NCI-H774 (cell line): Measurements from ENCODE around the gene DPP9.

Experiments used
- DNase-seq: peaks from one replicate; lab custom pipeline; 2025; lab: John Stamatoyannopoulos, UW

Gene DPP9

GRCh38 chr19:4654437-4655361, 68.9 kb downstream of the DPP9 start:
- DNase-seq, result no peak

GRCh38 chr19:4653793-4654436, 69.7 kb downstream of the DPP9 start:
- DNase-seq, result no peak

GRCh38 chr19:4652075-4652474, 71.6 kb downstream of the DPP9 start:
- DNase-seq, result no peak

GRCh38 chr19:4650159-4650558, 73.5 kb downstream of the DPP9 start:
- DNase-seq, result no peak

GRCh38 chr19:4649392-4650047, 74.1 kb downstream of the DPP9 start:
- no peak for DNase-seq

- no peak for DNase-seq
Observed at GRCh38 chr19:4647676-4648644, 75.7 kb downstream of the DPP9 start.

- DNase-seq, result no peak
Observed at GRCh38 chr19:4645718-4646117, 77.9 kb downstream of the DPP9 start.

- DNase-seq, result no peak
Observed at GRCh38 chr19:4642625-4643024, 81.0 kb downstream of the DPP9 start.

- no peak for DNase-seq
Observed at GRCh38 chr19:4641132-4641531, 82.5 kb downstream of the DPP9 start.

- no peak for DNase-seq
Observed at GRCh38 chr19:4640247-4641000, 83.2 kb downstream of the DPP9 start.

- DNase-seq, result no peak
Observed at GRCh38 chr19:4639531-4640246, 84.0 kb downstream of the DPP9 start.

GRCh38 chr19:4638828-4639530, 84.7 kb downstream of the DPP9 start, which contains the start of gene TNFAIP8L1:
TSS of gene TNFAIP8L1 (plus strand) at chr19:4639516. CDS start at chr19:4651870, 12,354 bp downstream.
- peak; percentile 92 for DNase-seq

GRCh38 chr19:4638317-4638716, 85.3 kb downstream of the DPP9 start:
- no peak for DNase-seq

- DNase-seq, result no peak
Observed at GRCh38 chr19:4636761-4637160, 86.9 kb downstream of the DPP9 start.

- DNase-seq, result peak; percentile 39
Observed at GRCh38 chr19:4636151-4636717, 87.4 kb downstream of the DPP9 start.

- DNase-seq, result no peak
Observed at GRCh38 chr19:4635754-4636116, 87.9 kb downstream of the DPP9 start.

- peak; percentile 18 for DNase-seq
Observed at GRCh38 chr19:4633140-4633967, 90.3 kb downstream of the DPP9 start.
